Measurements from ENCODE around the gene LRCH3.

The LRCH3 gene

DNA sequence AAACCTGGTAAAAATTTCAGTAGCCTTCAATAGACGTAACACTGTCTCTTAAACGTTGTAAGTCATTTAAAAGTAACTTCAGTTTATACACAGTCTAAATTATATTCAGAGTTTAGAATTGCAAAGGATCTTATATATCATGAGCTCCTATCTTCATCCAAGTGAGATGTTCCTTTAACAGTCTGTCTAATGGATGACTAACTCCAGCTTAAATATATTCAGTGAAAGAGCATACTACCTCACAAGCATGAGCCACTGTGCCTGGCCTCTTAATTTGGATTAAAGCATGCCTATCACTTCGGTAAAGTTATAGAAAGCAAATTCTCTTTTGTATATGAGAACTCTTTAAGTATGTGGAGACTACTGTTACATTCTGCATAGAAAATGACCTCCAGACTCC is 34.4 kb upstream of the LRCH3 start:
- POLR2A ChIA-PET = no interaction called here

GRCh38 chr3:197758512-197758911 is 32.5 kb upstream of the LRCH3 start:
- CTCF ChIA-PET = no interaction called here
- no peak for DNase-seq (ENCODE audit: low read depth, low spot score)
- H3K4me3 ChIP-seq (ENCODE audit: low read depth, low read length) = no peak overlapping the region
- POLR2A ChIA-PET = no interaction called here
- TF ChIP-seq CTCF (IDR thresholded peaks at IDR 0.05; ENCODE audit: insufficient read depth, low read length, missing control alignments) = no peak

More for the DNA sequence above, 34.4 kb upstream of the LRCH3 start:
- H3K4me3 ChIP-seq (ENCODE audit: low read depth, low read length) = no peak overlapping the region
- CTCF ChIA-PET = interaction anchor here (1.0 kb wide), 1 partner anchor 32 kb away, joined by 3 read pairs; no protein-coding TSS in a partner anchor
- no peak for TF ChIP-seq CTCF (IDR thresholded peaks at IDR 0.05; ENCODE audit: insufficient read depth, low read length, missing control alignments)
- no peak for DNase-seq (ENCODE audit: low read depth, low spot score)

DNA sequence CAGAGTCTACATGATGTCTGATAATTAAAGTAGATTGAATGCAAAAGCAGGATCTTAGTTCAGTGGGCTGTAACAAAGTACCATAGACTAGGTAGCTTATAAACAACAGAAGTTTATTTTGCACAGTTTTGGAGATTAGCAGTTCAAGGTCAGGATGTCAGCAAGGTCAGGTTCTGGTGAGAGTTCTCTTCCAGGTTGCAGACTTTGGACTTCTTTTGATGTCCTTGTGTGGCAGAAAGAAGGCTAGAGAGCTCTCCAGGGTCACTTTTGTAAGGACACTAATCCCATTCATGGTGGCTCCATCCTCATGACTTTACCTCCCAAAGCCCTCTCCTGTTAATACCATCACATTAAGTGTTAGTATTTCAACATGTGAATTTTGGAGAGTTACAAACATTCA is 29.3 kb upstream of the LRCH3 start:
- H3K4me3 ChIP-seq (ENCODE audit: low read depth, low read length) = no peak overlapping the region
- DNase-seq (ENCODE audit: low read depth, low spot score) = no peak
- no peak for TF ChIP-seq CTCF (IDR thresholded peaks at IDR 0.05; ENCODE audit: insufficient read depth, low read length, missing control alignments)
- CTCF ChIA-PET = no interaction called here
- POLR2A ChIA-PET = no interaction called here

DNA sequence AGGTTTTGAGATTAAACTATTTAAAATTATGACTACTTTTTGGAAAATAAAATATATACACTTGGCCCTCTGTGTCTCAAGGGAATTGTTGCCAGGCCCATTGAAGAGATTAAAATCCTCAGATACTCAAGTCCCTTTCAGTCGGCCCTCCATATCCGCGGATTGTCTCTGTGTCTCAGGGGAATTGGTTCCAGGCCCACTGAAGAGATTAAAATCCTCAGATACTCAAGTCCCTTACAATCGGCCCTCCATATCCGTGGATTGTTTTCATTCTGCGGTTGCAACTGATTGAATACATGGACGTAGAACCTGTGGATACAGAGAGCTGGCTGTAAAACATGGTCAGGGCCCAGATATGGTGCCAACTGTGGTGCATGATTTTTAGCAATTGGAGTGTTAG is 15.7 kb upstream of the LRCH3 start:
- ChIA-PET CTCF (interaction anchor here (0.7 kb wide), 1 partner anchor 106 kb away, joined by 4 read pairs; no protein-coding TSS in a partner anchor), POLR2A (no interaction called here)
- H3K4me3 ChIP-seq (ENCODE audit: low read depth, low read length) = no peak overlapping the region
- no peak for TF ChIP-seq CTCF (IDR thresholded peaks at IDR 0.05; ENCODE audit: insufficient read depth, low read length, missing control alignments)
- DNase-seq (ENCODE audit: low read depth, low spot score) = no peak

DNA sequence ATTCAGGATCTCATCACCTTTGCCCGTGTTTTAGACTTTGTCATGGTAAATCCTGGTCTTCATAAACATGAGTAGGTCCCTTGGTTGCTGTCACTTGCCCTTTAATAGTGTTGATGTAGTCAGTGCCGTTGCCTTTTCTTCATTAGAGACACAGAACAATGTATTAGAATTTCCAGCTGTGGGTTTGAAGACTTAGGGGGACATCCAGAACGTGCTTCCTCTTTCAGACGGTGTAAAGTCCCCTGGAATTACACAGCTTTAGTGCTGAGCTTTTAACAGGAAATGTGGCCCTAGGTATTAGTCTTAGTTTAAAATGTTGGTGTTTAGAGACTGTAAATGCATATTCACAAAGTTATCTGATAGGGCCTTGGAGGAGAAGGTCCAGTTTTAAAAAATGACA is 8.8 kb upstream of the LRCH3 start:
- H3K4me3 ChIP-seq (ENCODE audit: low read depth, low read length) = no peak overlapping the region
- DNase-seq (ENCODE audit: low read depth, low spot score) = no peak
- CTCF ChIA-PET = no interaction called here
- POLR2A ChIA-PET = no interaction called here
- TF ChIP-seq CTCF (IDR thresholded peaks at IDR 0.05; ENCODE audit: insufficient read depth, low read length, missing control alignments) = no peak

DNA sequence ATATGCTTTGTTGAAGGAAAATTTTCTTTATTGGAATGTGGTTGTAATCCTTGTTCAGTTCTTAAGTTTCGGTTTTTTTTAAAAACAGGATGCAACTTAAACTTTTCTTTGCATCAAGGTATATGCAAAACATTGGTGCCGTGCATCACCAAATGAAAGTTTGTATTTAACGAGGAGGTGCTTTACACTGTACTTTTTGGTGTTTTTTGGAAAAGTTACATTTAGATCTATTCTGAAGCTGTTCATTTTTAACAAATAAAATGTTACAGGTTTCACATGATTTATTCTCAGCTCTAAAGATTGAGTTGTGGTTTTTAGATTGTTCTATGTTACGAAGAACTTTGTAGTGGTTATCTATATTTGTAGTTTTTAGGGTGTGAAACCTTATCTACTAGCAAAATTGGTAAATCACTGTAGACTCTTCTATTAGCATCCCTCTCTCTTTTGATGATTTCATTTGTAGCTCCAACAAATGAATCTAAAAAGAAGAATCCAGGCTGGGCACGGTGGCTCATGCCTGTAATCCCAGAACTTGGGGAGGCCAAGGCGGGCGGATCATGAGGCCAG is 7.0 kb upstream of the LRCH3 start:
- H3K4me3 ChIP-seq (ENCODE audit: low read depth, low read length) = no peak overlapping the region
- ChIA-PET CTCF (interaction anchor here (1.5 to 1.6 kb wide), 2 partner anchors 19 to 159 kb away, joined by 3 to 5 read pairs; no protein-coding TSS in a partner anchor), POLR2A (no interaction called here)
- DNase-seq (ENCODE audit: low read depth, low spot score) = no peak
- TF ChIP-seq CTCF (IDR thresholded peaks at IDR 0.05; ENCODE audit: insufficient read depth, low read length, missing control alignments) = no peak

Data from AG04449 (cell line).